ENCODE results near the gene TNFRSF13B. TPM values are rescaled to one million over a fixed set of nuclear protein-coding genes. Genes with fewer than 3 reads are reported as not detected.

The TNFRSF13B gene
- total RNA-seq, 1 experiment from 2014 or later, result 0.28 TPM

DNA sequence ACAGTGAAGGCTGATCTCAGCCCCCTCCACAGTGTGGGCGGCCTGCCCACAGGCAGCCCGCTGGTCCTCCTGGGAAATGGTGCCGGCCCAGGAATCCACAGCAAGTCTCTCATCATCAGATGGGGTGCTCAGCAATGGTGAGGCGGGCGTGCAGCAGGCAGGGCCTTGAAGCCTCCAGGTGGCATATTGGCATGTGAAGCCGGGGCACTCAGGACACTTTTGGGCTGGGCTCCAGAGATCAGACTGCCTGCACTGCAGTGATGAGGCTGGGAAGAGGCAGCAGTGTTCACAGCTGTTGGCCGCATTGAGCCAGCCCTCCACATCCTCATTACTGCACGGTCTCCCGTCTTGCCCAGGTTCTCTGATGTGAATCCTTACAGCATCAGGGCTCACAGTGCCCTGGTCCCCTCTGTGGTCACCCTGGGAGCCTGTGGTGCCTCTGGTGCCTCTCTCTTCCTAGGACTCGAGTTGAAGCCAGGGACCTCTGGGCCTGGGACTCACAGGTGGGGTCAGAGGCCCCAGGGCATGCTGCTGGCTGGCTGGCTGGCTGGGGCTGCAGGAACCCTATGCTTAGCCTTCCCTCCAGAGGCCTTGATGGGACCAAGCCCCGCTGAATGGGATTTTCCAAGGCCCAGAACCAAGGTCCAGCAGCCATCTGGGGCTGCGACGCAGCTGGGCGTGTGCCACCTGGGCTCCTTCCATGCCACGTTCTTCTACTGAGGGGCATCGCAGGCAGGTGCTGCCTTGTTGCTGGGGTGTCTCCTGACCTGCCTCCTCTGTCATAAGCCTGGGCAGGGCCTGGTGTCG lies 48.6 kb downstream of the TNFRSF13B start:
- H4K5ac ChIP-seq (ENCODE audit: insufficient read length, low read depth, low read length), result no peak overlapping the region
- DNase-seq, result no peak
- no peak overlapping the region for H2BK15ac ChIP-seq (ENCODE audit: low read depth, low read length)
- no peak for TF ChIP-seq CTCF (conservative IDR thresholded peaks at IDR 0.05)
- no peaks in the 10 kb centered on the region for H3K9me3 Mint-ChIP-seq
- no peak overlapping the region for H3K56ac ChIP-seq (ENCODE audit: insufficient read length, low read depth, low read length)
- no peak overlapping the region for H3K14ac ChIP-seq (ENCODE audit: insufficient read depth, low read length)
- no peak overlapping the region for H4K8ac ChIP-seq (replicated peaks; ENCODE audit: insufficient read length, low read depth, low read length)
- H3K23ac ChIP-seq (ENCODE audit: insufficient read length, low read depth, low read length), result no peak overlapping the region
- H3K36me3 Mint-ChIP-seq (ENCODE audit: insufficient read depth in 1 of 3, low read depth in 3 of 3), result no peaks in the 10 kb centered on the region; a peak in 1 of 7 replicates
- peaks cover 9% of the 10 kb centered on the region in 2 experiments; a peak in 3 of 4 replicates for H3K4me1 Mint-ChIP-seq
- H3K27ac Mint-ChIP-seq, result no peak overlapping the region
- H3K4ac ChIP-seq (ENCODE audit: low read depth, low read length), result no peak overlapping the region
- H4K20me1 ChIP-seq (ENCODE audit: control insufficient read depth, insufficient read depth, insufficient read length), result no peaks in the 10 kb centered on the region
- H4K91ac ChIP-seq (ENCODE audit: insufficient read length, low read depth, low read length), result no peak overlapping the region
- no peaks in the 10 kb centered on the region for H3K9me3 ChIP-seq (ENCODE audit: control insufficient read depth, low read depth, low read length)
- no peaks in the 10 kb centered on the region for H3K23me2 ChIP-seq (ENCODE audit: insufficient read length, low read depth, low read length, poor library complexity, severe bottlenecking)
- H3K79me1 ChIP-seq (ENCODE audit: insufficient read depth, low read depth, low read length, poor library complexity, severe bottlenecking), result no peaks in the 10 kb centered on the region
- H2BK12ac ChIP-seq (ENCODE audit: insufficient read length, low read depth, low read length), result no peak overlapping the region
- no peak overlapping the region for H3K9ac ChIP-seq (ENCODE audit: extremely low read depth, insufficient read length, low read length)
- WGBS (ENCODE audit: extremely low coverage, insufficient read length, low lambda C conversion rate), result no CpG with 5 or more reads among the region's 17 CpGs
- no peak overlapping the region for H2BK5ac ChIP-seq (ENCODE audit: insufficient read length, low read length)
- H3K27ac ChIP-seq (ENCODE audit: insufficient read length, low read depth, low read length), result no peak overlapping the region
- no peak overlapping the region for H3K18ac ChIP-seq (ENCODE audit: insufficient read length, low read depth, low read length)
- H3K4me3 Mint-ChIP-seq, result no peak overlapping the region
- no peaks in the 10 kb centered on the region for H3K27me3 ChIP-seq (ENCODE audit: insufficient read depth, low read length)
- H3K4me2 ChIP-seq (ENCODE audit: insufficient read depth, insufficient read length, low read length), result no peak overlapping the region
- no peak overlapping the region for H3T11ph ChIP-seq (ENCODE audit: low read length)
- no peak overlapping the region for H2BK20ac ChIP-seq (ENCODE audit: low read depth, low read length, poor library complexity, severe bottlenecking)
- H3K27me3 Mint-ChIP-seq (ENCODE audit: low read depth), result peaks cover 2% of the 10 kb centered on the region; the same call in 1 of the 2 replicates
- no peaks in the 10 kb centered on the region for H3K4me1 ChIP-seq (ENCODE audit: insufficient read depth, low read length)
- no peak overlapping the region for H2BK120ac ChIP-seq (ENCODE audit: low read depth, low read length, poor library complexity, severe bottlenecking)
- no peak overlapping the region for H2AFZ ChIP-seq (ENCODE audit: low read length)
- H3K79me2 ChIP-seq (ENCODE audit: insufficient read depth, low read length), result no peaks in the 10 kb centered on the region
- no peak overlapping the region for H2AK5ac ChIP-seq (ENCODE audit: insufficient read length, low read length)

Measured in H9 (cell line).